H9 (cell line): ENCODE measurements around the gene PDE4B. TPM values are rescaled to one million over a fixed set of nuclear protein-coding genes. Genes with fewer than 3 reads are reported as not detected.

Source experiments
- DNase-seq: peaks from one replicate; pipeline ENCODE4 v3.0.0-alpha.2; 2017
- H2AFZ ChIP-seq: one replicate; pipeline ENCODE4 v1.6.1; 2013; ENCODE audit warnings: mild to moderate bottlenecking, low read length, control low read depth, moderate library complexity
- H2AK5ac ChIP-seq: 2 replicates; pipeline ENCODE4 v1.6.1; 2013; ENCODE audit warnings: low read length, control low read depth, mixed read lengths; ENCODE audit not compliant: insufficient read length
- H2BK120ac ChIP-seq: one replicate; pipeline ENCODE4 v1.6.1; 2013; ENCODE audit warnings: low read depth, mild to moderate bottlenecking, low read length, control low read depth, inconsistent platforms; ENCODE audit not compliant: poor library complexity, severe bottlenecking
- H2BK12ac ChIP-seq: 2 replicates; pipeline ENCODE4 v1.6.1; 2013; ENCODE audit warnings: low read length, control low read depth, mixed read lengths, low read depth; ENCODE audit not compliant: insufficient read length
- H2BK15ac ChIP-seq: 2 replicates; pipeline ENCODE4 v1.6.1; 2013; ENCODE audit warnings: low read depth, low read length, control low read depth
- H2BK20ac ChIP-seq: one replicate; pipeline ENCODE4 v1.6.1; 2013; ENCODE audit warnings: low read depth, mild to moderate bottlenecking, low read length, control low read depth, inconsistent platforms; ENCODE audit not compliant: poor library complexity, severe bottlenecking
- H2BK5ac ChIP-seq: 2 replicates; pipeline ENCODE4 v1.6.1; 2013; ENCODE audit warnings: low read length, control low read depth, mixed read lengths; ENCODE audit not compliant: insufficient read length
- H3K14ac ChIP-seq: 2 replicates; pipeline ENCODE4 v1.6.1; 2013; ENCODE audit warnings: low read length, control low read depth; ENCODE audit not compliant: insufficient read depth
- H3K18ac ChIP-seq: 2 replicates; pipeline ENCODE4 v1.6.1; 2013; ENCODE audit warnings: low read depth, mild to moderate bottlenecking, mixed read lengths, low read length, control low read depth; ENCODE audit not compliant: insufficient read length
- H3K23ac ChIP-seq: 2 replicates; pipeline ENCODE4 v1.6.1; 2013; ENCODE audit warnings: low read length, control low read depth, mixed read lengths, low read depth; ENCODE audit not compliant: insufficient read length
- H3K23me2 ChIP-seq: 2 replicates; pipeline ENCODE4 v1.6.1; 2013; ENCODE audit warnings: low read depth, mild to moderate bottlenecking, mixed read lengths, low read length, control low read depth; ENCODE audit not compliant: insufficient read length, poor library complexity, severe bottlenecking
- H3K27ac ChIP-seq: 2 replicates; pipeline ENCODE4 v1.5.1; 2013; ENCODE audit warnings: low read length, control low read depth, mixed read lengths, low read depth; ENCODE audit not compliant: insufficient read length
- H3K27me3 ChIP-seq: 2 replicates; pipeline ENCODE4 v1.6.1; 2013; ENCODE audit warnings: low read length, control low read depth, inconsistent platforms; ENCODE audit not compliant: insufficient read depth
- H3K4ac ChIP-seq: 2 replicates; pipeline ENCODE4 v1.6.1; 2013; ENCODE audit warnings: low read depth, mild to moderate bottlenecking, control low read depth, inconsistent platforms, low read length, moderate library complexity
- H3K4me1 ChIP-seq: 2 replicates; pipeline ENCODE4 v1.6.1; 2013; ENCODE audit warnings: low read length, control low read depth, inconsistent platforms; ENCODE audit not compliant: insufficient read depth
- H3K4me2 ChIP-seq: 2 replicates; pipeline ENCODE4 v1.6.1; 2013; ENCODE audit warnings: low read length, control low read depth, mixed read lengths; ENCODE audit not compliant: insufficient read length, insufficient read depth
- H3K56ac ChIP-seq: 2 replicates; pipeline ENCODE4 v1.6.1; 2013; ENCODE audit warnings: low read depth, mild to moderate bottlenecking, mixed read lengths, low read length, control low read depth; ENCODE audit not compliant: insufficient read length
- H3K79me1 ChIP-seq: 2 replicates; pipeline ENCODE4 v1.6.1; 2013; ENCODE audit warnings: low read depth, mild to moderate bottlenecking, moderate library complexity, low read length, control low read depth, inconsistent platforms; ENCODE audit not compliant: insufficient read depth, poor library complexity, severe bottlenecking
- H3K79me2 ChIP-seq: 2 replicates; pipeline ENCODE4 v1.6.1; 2013; ENCODE audit warnings: low read length, control low read depth, inconsistent platforms; ENCODE audit not compliant: insufficient read depth
- H3K9ac ChIP-seq: 2 replicates; pipeline ENCODE4 v1.6.1; 2013; ENCODE audit warnings: low read length, control low read depth, mixed read lengths; ENCODE audit not compliant: insufficient read length; ENCODE audit errors: extremely low read depth
- H3K9me3 ChIP-seq: one replicate; pipeline ENCODE4 v1.6.1; 2013; ENCODE audit warnings: low read depth, low read length, inconsistent platforms; ENCODE audit not compliant: control insufficient read depth
- H3T11ph ChIP-seq: one replicate; pipeline ENCODE4 v1.6.1; 2013; ENCODE audit warnings: mild to moderate bottlenecking, low read length, control low read depth, inconsistent platforms
- H4K20me1 ChIP-seq: one replicate; pipeline ENCODE4 v1.6.1; 2013; ENCODE audit not compliant: control insufficient read depth, insufficient read length, insufficient read depth
- H4K5ac ChIP-seq: 2 replicates; pipeline ENCODE4 v1.6.1; 2013; ENCODE audit warnings: low read depth, mild to moderate bottlenecking, mixed read lengths, low read length, control low read depth; ENCODE audit not compliant: insufficient read length
- H4K8ac ChIP-seq: replicated peaks from 2 replicates; pipeline ENCODE4 v1.6.1; 2013; ENCODE audit warnings: low read length, control low read depth, mixed read lengths, low read depth; ENCODE audit not compliant: insufficient read length
- H4K91ac ChIP-seq: 2 replicates; pipeline ENCODE4 v1.6.1; 2013; ENCODE audit warnings: low read depth, mild to moderate bottlenecking, moderate library complexity, mixed read lengths, low read length, control low read depth; ENCODE audit not compliant: insufficient read length
- H3K27ac Mint-ChIP-seq, 3 experiments: 2 replicates in 2 of 3; 3 replicates in 1 of 3; pipeline ENCODE4 v1.8.0; 2020 to 2021; ENCODE audit warnings: mixed read lengths in 3 of 3, mild to moderate bottlenecking in 1 of 3, moderate library complexity in 1 of 3
- H3K27me3 Mint-ChIP-seq: 2 replicates; pipeline ENCODE4 v1.8.0; 2021; ENCODE audit warnings: low read depth, mild to moderate bottlenecking, moderate library complexity, mixed read lengths
- H3K36me3 Mint-ChIP-seq, 3 experiments: 2 replicates in 2 of 3; 3 replicates in 1 of 3; pipeline ENCODE4 v1.8.0; 2020 to 2021; ENCODE audit warnings: low read depth in 3 of 3, mixed read lengths in 3 of 3; ENCODE audit not compliant: insufficient read depth in 1 of 3
- H3K4me1 Mint-ChIP-seq, 2 experiments: 2 replicates each; pipeline ENCODE4 v1.8.0; 2020; ENCODE audit warnings: mixed read lengths in 2 of 2
- H3K4me3 Mint-ChIP-seq, 2 experiments: 2 replicates in 1 of 2; 3 replicates in 1 of 2; pipeline ENCODE4 v1.8.0; 2020 to 2021; ENCODE audit warnings: mild to moderate bottlenecking in 2 of 2, mixed read lengths in 2 of 2, moderate library complexity in 1 of 2
- H3K9me3 Mint-ChIP-seq, 2 experiments: 2 replicates in 1 of 2; 3 replicates in 1 of 2; pipeline ENCODE4 v1.8.0; 2020; ENCODE audit warnings: mild to moderate bottlenecking in 2 of 2, mixed read lengths in 2 of 2, moderate library complexity in 1 of 2
- CTCF ChIP-seq: fragments of 200-600 bp; sonication (generic); conservative IDR thresholded peaks from 3 replicates; pipeline ENCODE4 v1.8.0; 2021; ENCODE audit warnings: antibody characterized with exemption, mild to moderate bottlenecking
- WGBS: extraction: QIAGEN DNeasy Blood & Tissue Kit; methylation state at CpG from one replicate; pipeline ENCODE4 v1.1.7; 2013; ENCODE audit warnings: missing lambda C conversion rate, low lambda C conversion rate, mixed read lengths; ENCODE audit not compliant: insufficient read length; ENCODE audit errors: extremely low coverage; 5-methylcytosine and 5-hydroxymethylcytosine counted together
- total RNA-seq: library from RNA; stranded (reverse); gene quantifications from 2 replicates; pipeline ENCODE4 v1.2.1, GENCODE V29; 2021

Gene PDE4B
- total RNA-seq, 1 experiment from 2014 or later = 19.8 TPM

- Histone ChIP-seq H3K4me2 (no peak overlapping the region), H3K56ac (no peak overlapping the region), H3K23ac (no peak overlapping the region), H2BK15ac (no peak overlapping the region), H4K8ac (no peak overlapping the region), H3K4ac (no peak overlapping the region), H2BK5ac (no peak overlapping the region), H3K27ac (no peak overlapping the region), H3K18ac (no peak overlapping the region), H4K91ac (no peak overlapping the region), H3K79me2 (no peaks in the 10 kb centered on the region), H3K79me1 (no peaks in the 10 kb centered on the region), H3K9me3 (no peaks in the 10 kb centered on the region), H2AK5ac (no peak overlapping the region), H2BK20ac (no peak overlapping the region), H3K4me1 (no peaks in the 10 kb centered on the region), H2BK12ac (no peak overlapping the region), H3K23me2 (no peaks in the 10 kb centered on the region), H3K9ac (no peak overlapping the region), H4K20me1 (no peaks in the 10 kb centered on the region), H2AFZ (no peak overlapping the region), H4K5ac (no peak overlapping the region), H3K14ac (no peak overlapping the region), H3T11ph (no peak overlapping the region), H2BK120ac (no peak overlapping the region), H3K27me3 (no peaks in the 10 kb centered on the region)
- Mint-ChIP-seq H3K36me3 (no peaks in the 10 kb centered on the region), H3K9me3 (no peaks in the 10 kb centered on the region), H3K4me1 (peaks cover 4 to 9% of the 10 kb centered on the region in 2 experiments), H3K27ac (no peak overlapping the region), H3K27me3 (0 out of 2 replicates have a peak, but pooled peaks cover 3% of the 10 kb centered on the region), H3K4me3 (no peak overlapping the region)
- DNase-seq = no peak
- no CpG with 5 or more reads among the region's 6 CpGs for WGBS
- TF ChIP-seq CTCF = no peak
These were observed 285.7 kb downstream of the PDE4B start for GRCh38 chr1:66078412-66078811.
